WTC11 (cell line): ENCODE data around the gene TST. TPM values are rescaled to one million over a fixed set of nuclear protein-coding genes. Genes with fewer than 3 reads are reported as not detected.

Experiments used
- ATAC-seq: fragments of 200-7000 bp; cut with Tn5 transposase; 2 replicates; pipeline ENCODE4 v1.10.0; 2021; ENCODE audit warnings: mild to moderate bottlenecking, moderate library complexity
- CTCF ChIA-PET: fragments of 300-600 bp; sonication (Branson Sonifier 250); formaldehyde crosslinking; loops from one replicate; lab custom pipeline; 2021; ENCODE audit warnings: antibody characterized with exemption; lab: Charles Lee
- POLR2A ChIA-PET: fragments of 350-600 bp; sonication (Branson Sonifier 250); formaldehyde crosslinking; loops from one replicate; lab custom pipeline; 2021; ENCODE audit warnings: antibody characterized with exemption; lab: Charles Lee
- DNase-seq: peaks from one replicate; pipeline ENCODE4 v3.0.0; 2021; ENCODE audit warnings: low spot score
- H3K27ac Mint-ChIP-seq: 2 replicates; pipeline ENCODE4 v1.8.0; 2021; ENCODE audit warnings: mixed read lengths
- H3K27me3 Mint-ChIP-seq: 2 replicates; pipeline ENCODE4 v1.8.0; 2021; ENCODE audit warnings: low read depth, mild to moderate bottlenecking, moderate library complexity, mixed read lengths
- H3K36me3 Mint-ChIP-seq: 2 replicates; pipeline ENCODE4 v1.8.0; 2021; ENCODE audit warnings: mixed read lengths
- H3K4me1 Mint-ChIP-seq: 2 replicates; pipeline ENCODE4 v1.8.0; 2022; ENCODE audit warnings: mixed read lengths
- H3K4me3 Mint-ChIP-seq: 2 replicates; pipeline ENCODE4 v1.8.0; 2021; ENCODE audit warnings: mild to moderate bottlenecking, moderate library complexity, mixed read lengths
- H3K9me3 Mint-ChIP-seq: 2 replicates; pipeline ENCODE4 v1.8.0; 2021; ENCODE audit warnings: mixed read lengths
- AFF4 ChIP-seq: sonication (generic); formaldehyde crosslinking; IDR thresholded peaks from 2 replicates; pipeline ENCODE4 v1.8.1; 2023; ENCODE audit warnings: mild to moderate bottlenecking, missing genetic modification reagents, borderline replicate concordance
- ATF2 ChIP-seq: sonication (generic); formaldehyde crosslinking; IDR thresholded peaks from 2 replicates; pipeline ENCODE4 v1.8.1; 2022; ENCODE audit warnings: low read depth, missing genetic modification reagents, borderline replicate concordance
- ATF6 ChIP-seq: sonication (generic); formaldehyde crosslinking; IDR thresholded peaks from 2 replicates; pipeline ENCODE4 v1.8.1; 2023; ENCODE audit warnings: mild to moderate bottlenecking, missing genetic modification reagents
- CTCF ChIP-seq: fragments of 200-600 bp; IDR thresholded peaks from 2 replicates; pipeline ENCODE4 v1.8.0; 2022; ENCODE audit warnings: antibody characterized with exemption
- HMGXB4 ChIP-seq: sonication (generic); formaldehyde crosslinking; IDR thresholded peaks from 2 replicates; pipeline ENCODE4 v1.8.1; 2023; ENCODE audit warnings: mild to moderate bottlenecking, moderate library complexity, missing genetic modification reagents
- MYBL2 ChIP-seq: sonication (generic); formaldehyde crosslinking; IDR thresholded peaks from 2 replicates; pipeline ENCODE4 v1.8.1; 2023; ENCODE audit warnings: mild to moderate bottlenecking, moderate library complexity, missing genetic modification reagents
- TEAD1 ChIP-seq: sonication (generic); formaldehyde crosslinking; IDR thresholded peaks from 2 replicates; pipeline ENCODE4 v1.8.0; 2022; ENCODE audit warnings: mild to moderate bottlenecking, missing genetic modification reagents
- TEAD4 ChIP-seq: sonication (generic); formaldehyde crosslinking; IDR thresholded peaks from 2 replicates; pipeline ENCODE4 v1.8.0; 2022; ENCODE audit warnings: mild to moderate bottlenecking, missing genetic modification reagents
- ZNF232 ChIP-seq: sonication (generic); formaldehyde crosslinking; IDR thresholded peaks from 2 replicates; pipeline ENCODE4 v1.8.0; 2022; ENCODE audit warnings: mild to moderate bottlenecking, missing genetic modification reagents
- total RNA-seq: library from RNA; stranded (reverse); gene quantifications from 3 replicates; pipeline ENCODE4 v1.2.3, GENCODE V29; 2021

TST gene
- total RNA-seq, 1 experiment from 2014 or later, result 24.4 TPM

- no peak for TF ChIP-seq TEAD4 (CRISPR knock-in tag)
- TF ChIP-seq MYBL2 (CRISPR knock-in tag), result no peak
- TF ChIP-seq ATF2 (CRISPR knock-in tag), result no peak
- TF ChIP-seq, all 79 proteins: peak for 0
Measured at GRCh38 chr22:37009490-37009889, 9.8 kb downstream of the TST start (continued).

GRCh38 chr22:37008365-37008764 is 10.9 kb downstream of the TST start:
- peaks cover 45% of the 10 kb centered on the region for H3K27me3 Mint-ChIP-seq
- no peak overlapping the region for H3K27ac Mint-ChIP-seq

GRCh38 chr22:37007651-37008050 is 11.6 kb downstream of the TST start:
- H3K9me3 Mint-ChIP-seq, result peaks cover 5% of the 10 kb centered on the region; the same call in 1 of the 2 replicates
- no peak for TF ChIP-seq MYBL2 (CRISPR knock-in tag)
- no peak for TF ChIP-seq HMGXB4
- no peak for TF ChIP-seq TEAD1 (CRISPR knock-in tag)
- no peak for TF ChIP-seq AFF4 (CRISPR knock-in tag)
- TF ChIP-seq CTCF, result no peak
- TF ChIP-seq, all 79 proteins: peak for 0
- DNase-seq, result no peak
- Mint-ChIP-seq H3K27me3 (peaks cover 45% of the 10 kb centered on the region), H3K27ac (no peak overlapping the region), H3K4me3 (no peak overlapping the region), H3K36me3 (no peaks in the 10 kb centered on the region), H3K4me1 (no peaks in the 10 kb centered on the region)
- CTCF ChIA-PET, result interaction anchor here (1.8 kb wide), 1 partner anchor 9 kb away, joined by 7 read pairs; no protein-coding TSS in a partner anchor
- POLR2A ChIA-PET, result no interaction called here
- ATAC-seq, result peak; percentile 63

More at GRCh38 chr22:37008365-37008764, 10.9 kb downstream of the TST start:
- no peak for DNase-seq
- Mint-ChIP-seq H3K4me3 (no peak overlapping the region), H3K9me3 (peaks cover 5% of the 10 kb centered on the region; the same call in 1 of the 2 replicates), H3K36me3 (no peaks in the 10 kb centered on the region), H3K4me1 (no peaks in the 10 kb centered on the region)
- no peak for ATAC-seq
- TF ChIP-seq ATF6 (no peak), ZNF232 (no peak)
- ChIA-PET POLR2A (interaction anchor here (0.8 kb wide), 1 partner anchor 11 kb away, joined by 3 read pairs; the partner anchor contains the start of gene MPST), CTCF (interaction anchor here (0.6 to 1.0 kb wide), 2 partner anchors 10 to 675 kb away, joined by 3 read pairs; no protein-coding TSS in a partner anchor)
